Mesenchymal stem cell (in vitro differentiated cells and primary cell): ENCODE results near the gene ULK4.
"Not testable (repeated sequence)": the region's sequence is repeated elsewhere in the genome, so short reads cannot be mapped to it uniquely, and the experiment has no call there.

ENCODE experiments used
- DNase-seq: peaks from one replicate; pipeline ENCODE4 v3.0.0-alpha.2; 2013
- H2AFZ ChIP-seq: one replicate; pipeline ENCODE4 v1.6.1; 2013; ENCODE audit warnings: low read depth, mild to moderate bottlenecking, control low read depth, inconsistent platforms, low read length, moderate library complexity
- H2AK5ac ChIP-seq: 2 replicates; pipeline ENCODE4 v1.6.1; 2013; ENCODE audit warnings: low read length, moderate library complexity, mild to moderate bottlenecking, inconsistent platforms; ENCODE audit not compliant: severe bottlenecking
- H2BK120ac ChIP-seq: one replicate; pipeline ENCODE4 v1.6.1; 2013; ENCODE audit warnings: low read depth, mild to moderate bottlenecking, inconsistent platforms, low read length, moderate library complexity
- H2BK12ac ChIP-seq, 2 experiments: one replicate each; pipeline ENCODE4 v1.6.1; 2013; ENCODE audit warnings: inconsistent platforms in 2 of 2, low read length in 2 of 2, mild to moderate bottlenecking in 2 of 2, moderate library complexity in 2 of 2, control low read depth in 1 of 2
- H2BK15ac ChIP-seq: one replicate; pipeline ENCODE4 v1.6.1; 2013; ENCODE audit warnings: mild to moderate bottlenecking, low read depth, inconsistent platforms; ENCODE audit not compliant: poor library complexity, severe bottlenecking
- H2BK5ac ChIP-seq: 2 replicates; pipeline ENCODE4 v1.6.1; 2013; ENCODE audit warnings: low read depth, mild to moderate bottlenecking, low read length, control low read depth, inconsistent platforms; ENCODE audit not compliant: poor library complexity, severe bottlenecking
- H3K14ac ChIP-seq, 2 experiments: one replicate each; pipeline ENCODE4 v1.6.1; 2013; ENCODE audit warnings: inconsistent platforms in 2 of 2, low read length in 2 of 2, control low read depth in 1 of 2, mild to moderate bottlenecking in 1 of 2, moderate library complexity in 1 of 2
- H3K18ac ChIP-seq, 2 experiments: one replicate each; pipeline ENCODE4 v1.6.1; 2013; ENCODE audit warnings: inconsistent platforms in 2 of 2, low read length in 2 of 2, control low read depth in 1 of 2, low read depth in 1 of 2, mild to moderate bottlenecking in 1 of 2
- H3K23ac ChIP-seq, 2 experiments: one replicate each; pipeline ENCODE4 v1.6.1; 2013; ENCODE audit warnings: inconsistent platforms in 2 of 2, low read length in 2 of 2, mild to moderate bottlenecking in 2 of 2, moderate library complexity in 2 of 2, control low read depth in 1 of 2
- H3K27ac ChIP-seq: 2 replicates; pipeline ENCODE4 v1.5.1; 2013; ENCODE audit warnings: mild to moderate bottlenecking, moderate library complexity, low read length, control low read depth, inconsistent platforms; ENCODE audit not compliant: poor library complexity, severe bottlenecking
- H3K27me3 ChIP-seq, 2 experiments: 2 replicates each; pipeline versions ENCODE4 v1.6.1 to v1.7.0; 2013; ENCODE audit warnings: low read length in 2 of 2, mild to moderate bottlenecking in 2 of 2, moderate library complexity in 2 of 2, control low read depth in 1 of 2, inconsistent platforms in 1 of 2; ENCODE audit not compliant: control insufficient read depth in 1 of 2, insufficient read depth in 1 of 2
- H3K36me3 ChIP-seq, 2 experiments: 2 replicates each; pipeline versions ENCODE4 v1.6.1 to v1.7.0; 2013; ENCODE audit warnings: low read length in 2 of 2, control low read depth in 1 of 2, inconsistent platforms in 1 of 2, low read depth in 1 of 2, mild to moderate bottlenecking in 1 of 2; ENCODE audit not compliant: insufficient read depth in 2 of 2, control insufficient read depth in 1 of 2
- H3K4ac ChIP-seq, 2 experiments: one replicate each; pipeline ENCODE4 v1.6.1; 2013; ENCODE audit warnings: inconsistent platforms in 2 of 2, low read length in 2 of 2, mild to moderate bottlenecking in 2 of 2, moderate library complexity in 2 of 2, control low read depth in 1 of 2, low read depth in 1 of 2
- H3K4me1 ChIP-seq: 2 replicates; pipeline ENCODE4 v1.6.1; 2013; ENCODE audit warnings: low read depth, low read length, control low read depth; ENCODE audit not compliant: control insufficient read depth, insufficient read depth
- H3K4me2 ChIP-seq: 2 replicates; pipeline ENCODE4 v1.6.1; 2013; ENCODE audit warnings: low read length, mild to moderate bottlenecking, inconsistent platforms; ENCODE audit not compliant: poor library complexity, severe bottlenecking
- H3K4me3 ChIP-seq, 2 experiments: 2 replicates each; pipeline versions ENCODE4 v1.5.1 to v1.7.0; 2013; ENCODE audit warnings: low read length in 2 of 2, mild to moderate bottlenecking in 2 of 2, control low read depth in 1 of 2, low read depth in 1 of 2; ENCODE audit not compliant: insufficient read depth in 1 of 2
- H3K79me1 ChIP-seq: replicated peaks from 2 replicates; pipeline ENCODE4 v1.6.1; 2013; ENCODE audit warnings: mild to moderate bottlenecking, control low read depth, low read length, inconsistent platforms; ENCODE audit not compliant: poor library complexity, severe bottlenecking
- H3K9ac ChIP-seq: 2 replicates; pipeline ENCODE4 v1.7.0; 2013; ENCODE audit warnings: mild to moderate bottlenecking, low read length, moderate library complexity
- H3K9me3 ChIP-seq: 2 replicates; pipeline ENCODE4 v1.7.0; 2013; ENCODE audit warnings: mild to moderate bottlenecking, low read length; ENCODE audit not compliant: control insufficient read depth
- H4K8ac ChIP-seq: one replicate; pipeline ENCODE4 v1.6.1; 2013; ENCODE audit warnings: inconsistent platforms, mild to moderate bottlenecking, low read length, moderate library complexity
- H4K91ac ChIP-seq: one replicate; pipeline ENCODE4 v1.6.1; 2013; ENCODE audit warnings: mild to moderate bottlenecking, low read length, inconsistent platforms
- WGBS: methylation state at CpG from one replicate; pipeline ENCODE4 v1.1.7; 2013; ENCODE audit warnings: mixed read lengths; 5-methylcytosine and 5-hydroxymethylcytosine counted together

ULK4 gene

GRCh38 chr3:41565948-41566514 is 395.9 kb downstream of the ULK4 start:
- H3K4me3 ChIP-seq = no peak overlapping the region
- H3K79me1 ChIP-seq = no peaks in the 10 kb centered on the region

GRCh38 chr3:41565003-41565402 is 396.9 kb downstream of the ULK4 start:
- no peak overlapping the region for H3K27ac ChIP-seq
- H3K14ac ChIP-seq = no peak overlapping the region
- H2BK120ac ChIP-seq = no peak overlapping the region
- no peak overlapping the region for H3K4ac ChIP-seq
- no peak overlapping the region for H3K4me2 ChIP-seq
- H3K4me1 ChIP-seq = peaks cover 1% of the 10 kb centered on the region
- H3K36me3 ChIP-seq = no peaks in the 10 kb centered on the region
- H3K27me3 ChIP-seq = no peaks in the 10 kb centered on the region
- H3K18ac ChIP-seq = no peak overlapping the region
- no peak overlapping the region for H2BK12ac ChIP-seq
- 87% methylated on average over 2 of the region's 5 CpGs for WGBS
- no peak overlapping the region for H2BK15ac ChIP-seq
- no peak overlapping the region for H4K91ac ChIP-seq
- H3K9ac ChIP-seq = no peak overlapping the region
- H3K23ac ChIP-seq = no peak overlapping the region
- H2AK5ac ChIP-seq = no peak overlapping the region
- H3K9me3 ChIP-seq = no peaks in the 10 kb centered on the region
- no peak overlapping the region for H4K8ac ChIP-seq
- no peaks in the 10 kb centered on the region for H3K79me1 ChIP-seq
- H2AFZ ChIP-seq = no peak overlapping the region
- H3K4me3 ChIP-seq = no peak overlapping the region
- DNase-seq = no peak
- no peak overlapping the region for H2BK5ac ChIP-seq

More at GRCh38 chr3:41565948-41566514, 395.9 kb downstream of the ULK4 start:
- Histone ChIP-seq H2AFZ (no peak overlapping the region), H3K4me2 (no peak overlapping the region), H3K4me1 (peaks cover 1% of the 10 kb centered on the region), H3K9ac (no peak overlapping the region), H3K27ac (no peak overlapping the region), H3K23ac (no peak overlapping the region), H3K14ac (no peak overlapping the region), H2AK5ac (no peak overlapping the region), H3K4ac (no peak overlapping the region), H2BK120ac (no peak overlapping the region), H3K18ac (no peak overlapping the region), H2BK12ac (no peak overlapping the region), H3K9me3 (no peaks in the 10 kb centered on the region), H3K27me3 (no peaks in the 10 kb centered on the region), H2BK15ac (no peak overlapping the region), H2BK5ac (no peak overlapping the region), H4K91ac (no peak overlapping the region), H3K36me3 (no peaks in the 10 kb centered on the region), H4K8ac (no peak overlapping the region)
- 84% methylated on average over 3 of the region's 3 CpGs for WGBS
- no peak for DNase-seq

- H3K4me3 ChIP-seq, H4K8ac ChIP-seq, H3K27ac ChIP-seq, H3K36me3 ChIP-seq, H3K9ac ChIP-seq, H2BK12ac ChIP-seq, H3K27me3 ChIP-seq, H3K79me1 ChIP-seq, H3K4me2 ChIP-seq, H2AK5ac ChIP-seq, H3K9me3 ChIP-seq, H2BK5ac ChIP-seq, DNase-seq, H3K23ac ChIP-seq, H3K4ac ChIP-seq, H2AFZ ChIP-seq, H3K4me1 ChIP-seq, H2BK15ac ChIP-seq, H3K18ac ChIP-seq, H2BK120ac ChIP-seq, H3K14ac ChIP-seq, H4K91ac ChIP-seq: not testable (repeated sequence)
- WGBS = 87% methylated on average over 5 of the region's 5 CpGs
Measured at GRCh38 chr3:41556245-41556644, 405.7 kb downstream of the ULK4 start.

- no peak overlapping the region for H3K9ac ChIP-seq
- H2BK5ac ChIP-seq = no peak overlapping the region
Measured at GRCh38 chr3:41532976-41533375, 428.9 kb downstream of the ULK4 start.

More at GRCh38 chr3:41532976-41533375, 428.9 kb downstream of the ULK4 start:
- H3K27ac ChIP-seq = no peak overlapping the region
- H3K4me2 ChIP-seq = no peak overlapping the region
- H3K27me3 ChIP-seq = no peaks in the 10 kb centered on the region
- H3K23ac ChIP-seq = no peak overlapping the region
- no peak overlapping the region for H2AK5ac ChIP-seq
- H3K36me3 ChIP-seq = no peaks in the 10 kb centered on the region
- no peak overlapping the region for H4K91ac ChIP-seq
- no peaks in the 10 kb centered on the region for H3K79me1 ChIP-seq
- H2AFZ ChIP-seq = no peak overlapping the region
- no peak overlapping the region for H4K8ac ChIP-seq
- H3K9me3 ChIP-seq = no peaks in the 10 kb centered on the region
- H2BK15ac ChIP-seq = no peak overlapping the region
- H3K4me1 ChIP-seq = no peaks in the 10 kb centered on the region
- WGBS = no CpG with 5 or more reads among the region's 3 CpGs
- DNase-seq = no peak
- no peak overlapping the region for H3K4ac ChIP-seq
- no peak overlapping the region for H2BK120ac ChIP-seq
- no peak overlapping the region for H3K4me3 ChIP-seq
- no peak overlapping the region for H3K18ac ChIP-seq
- H2BK12ac ChIP-seq = no peak overlapping the region
- H3K14ac ChIP-seq = no peak overlapping the region
